Prostate gland (tissue), 2 donors: Measurements from ENCODE around the gene VPS13C. TPM values are rescaled to one million over a fixed set of nuclear protein-coding genes. Genes with fewer than 3 reads are reported as not detected.

Experiments
- DNase-seq: peaks from one replicate; pipeline ENCODE4 v3.0.0-alpha.2; 2019; ENCODE audit warnings: low spot score
- H3K27ac ChIP-seq, 2 donors: fragments of 200-600 bp; sonication (generic); 2 replicates each; pipeline ENCODE4 v1.5.1; 2017 to 2019
- H3K27me3 ChIP-seq: fragments of 200-600 bp; sonication (generic); replicated peaks from 2 replicates; pipeline ENCODE4 v1.5.1; 2019; ENCODE audit not compliant: insufficient read depth
- H3K36me3 ChIP-seq, 2 donors: fragments of 200-600 bp; sonication (generic); 1 replicate in 1 of 2; 2 replicates in 1 of 2; pipeline versions ENCODE4 v1.5.1 to v1.8.1; 2017 to 2019
- H3K4me1 ChIP-seq: fragments of 200-600 bp; sonication (generic); replicated peaks from 2 replicates; pipeline ENCODE4 v1.5.1; 2019
- H3K4me3 ChIP-seq, 2 donors: fragments of 200-600 bp; sonication (generic); 2 replicates each; pipeline ENCODE4 v1.5.1; 2017 to 2019
- H3K9me3 ChIP-seq: fragments of 200-600 bp; sonication (generic); 2 replicates; pipeline ENCODE4 v1.5.1; 2017
- CTCF ChIP-seq, 4 experiments: fragments of 200-600 bp in 2 of 4; fragments of 450-650 bp in 2 of 4; sonication (generic) in 2 of 4; IDR thresholded peaks; 1 replicate in 3 of 4; 2 replicates in 1 of 4; pipeline ENCODE4 v1.5.1; 2016 to 2019; ENCODE audit warnings: antibody characterized with exemption in 4 of 4, mild to moderate bottlenecking in 2 of 4, moderate library complexity in 2 of 4
- POLR2A ChIP-seq: fragments of 450-650 bp; IDR thresholded peaks from one replicate; pipeline ENCODE4 v1.6.1; 2016; ENCODE audit warnings: antibody characterized with exemption, mild to moderate bottlenecking
- POLR2AphosphoS5 ChIP-seq: sonication (generic); formaldehyde crosslinking; IDR thresholded peaks from one replicate; pipeline ENCODE4 v1.6.1; 2017; ENCODE audit warnings: antibody characterized with exemption
- WGBS: methylation state at CpG from one replicate; pipeline ENCODE4 v1.1.5; 2018; 5-methylcytosine and 5-hydroxymethylcytosine counted together
- intact Hi-C: fragments of 100-400 bp; cut with DNase I; formaldehyde crosslinking; loops from one replicate; pipeline ENCODE4 v1.14.2; 2022
- total RNA-seq, 2 donors: library from RNA; depleted of rRNA; stranded (reverse); fragments of >200 nt; gene quantifications; one replicate each; pipeline ENCODE4 v1.1.0, GENCODE V29; 2016

Gene VPS13C
- total RNA-seq, 2 donors from 2014 or later = 53.5 to 60.2 TPM

GRCh38 chr15:62027916-62028315 is 32.3 kb downstream of the VPS13C start:
- Histone ChIP-seq H3K27ac (no peak overlapping the region), H3K27me3 (no peaks in the 10 kb centered on the region), H3K36me3 (no peaks in the 10 kb centered on the region), H3K4me1 (no peaks in the 10 kb centered on the region), H3K4me3 (no peak overlapping the region), H3K9me3 (no peaks in the 10 kb centered on the region)
- no peak for DNase-seq
- WGBS = 85% methylated on average over 5 of the region's 5 CpGs
- intact Hi-C loops = no loop called here
- TF ChIP-seq CTCF (IDR thresholded peaks at IDR 0.05) = no peak
- TF ChIP-seq POLR2A = no peak
- no peak for TF ChIP-seq POLR2AphosphoS5

- no peaks in the 10 kb centered on the region for H3K36me3 ChIP-seq
Observed at GRCh38 chr15:62027263-62027565, 33.0 kb downstream of the VPS13C start.

GRCh38 chr15:62026487-62027262 is 33.6 kb downstream of the VPS13C start:
- TF ChIP-seq POLR2AphosphoS5 (no peak), CTCF (IDR thresholded peaks at IDR 0.05) (no peak), POLR2A (no peak)

More at GRCh38 chr15:62027263-62027565, 33.0 kb downstream of the VPS13C start:
- intact Hi-C loops = no loop called here
- no peak overlapping the region for H3K27ac ChIP-seq
- no peak overlapping the region for H3K4me3 ChIP-seq
- no peak for TF ChIP-seq POLR2AphosphoS5
- TF ChIP-seq POLR2A = no peak
- TF ChIP-seq CTCF (IDR thresholded peaks at IDR 0.05) = no peak
- H3K4me1 ChIP-seq = no peaks in the 10 kb centered on the region
- WGBS = 59% methylated on average over 3 of the region's 3 CpGs
- no peaks in the 10 kb centered on the region for H3K9me3 ChIP-seq
- no peaks in the 10 kb centered on the region for H3K27me3 ChIP-seq
- DNase-seq = no peak

GRCh38 chr15:62021991-62022600 is 38.2 kb downstream of the VPS13C start:
- no peaks in the 10 kb centered on the region for H3K36me3 ChIP-seq
- no peaks in the 10 kb centered on the region for H3K9me3 ChIP-seq
- 59% methylated on average over 3 of the region's 3 CpGs for WGBS
- no peak for TF ChIP-seq POLR2AphosphoS5
- TF ChIP-seq CTCF (IDR thresholded peaks at IDR 0.05) = no peak
- no peak for TF ChIP-seq POLR2A
- no peak overlapping the region for H3K4me3 ChIP-seq
- H3K27ac ChIP-seq = no peak overlapping the region
- DNase-seq = no peak
- H3K4me1 ChIP-seq = no peaks in the 10 kb centered on the region
- intact Hi-C loops = no loop called here
- no peaks in the 10 kb centered on the region for H3K27me3 ChIP-seq

More at GRCh38 chr15:62026487-62027262, 33.6 kb downstream of the VPS13C start:
- intact Hi-C loops = no loop called here
- Histone ChIP-seq H3K27me3 (no peaks in the 10 kb centered on the region), H3K9me3 (no peaks in the 10 kb centered on the region), H3K4me3 (no peak overlapping the region), H3K4me1 (no peaks in the 10 kb centered on the region), H3K27ac (no peak overlapping the region), H3K36me3 (no peaks in the 10 kb centered on the region)
- WGBS = 67% methylated on average over 2 of the region's 2 CpGs
- DNase-seq = no peak
